ENCODE data around the gene OLFML2B. TPM values are rescaled to one million over a fixed set of nuclear protein-coding genes. Genes with fewer than 3 reads are reported as not detected.

OLFML2B gene
- total and polyA plus RNA-seq, 2 of the 13 experiments (the other 11 are each of a cell fraction or from before 2014, with no cell fraction given): not detected

DNA sequence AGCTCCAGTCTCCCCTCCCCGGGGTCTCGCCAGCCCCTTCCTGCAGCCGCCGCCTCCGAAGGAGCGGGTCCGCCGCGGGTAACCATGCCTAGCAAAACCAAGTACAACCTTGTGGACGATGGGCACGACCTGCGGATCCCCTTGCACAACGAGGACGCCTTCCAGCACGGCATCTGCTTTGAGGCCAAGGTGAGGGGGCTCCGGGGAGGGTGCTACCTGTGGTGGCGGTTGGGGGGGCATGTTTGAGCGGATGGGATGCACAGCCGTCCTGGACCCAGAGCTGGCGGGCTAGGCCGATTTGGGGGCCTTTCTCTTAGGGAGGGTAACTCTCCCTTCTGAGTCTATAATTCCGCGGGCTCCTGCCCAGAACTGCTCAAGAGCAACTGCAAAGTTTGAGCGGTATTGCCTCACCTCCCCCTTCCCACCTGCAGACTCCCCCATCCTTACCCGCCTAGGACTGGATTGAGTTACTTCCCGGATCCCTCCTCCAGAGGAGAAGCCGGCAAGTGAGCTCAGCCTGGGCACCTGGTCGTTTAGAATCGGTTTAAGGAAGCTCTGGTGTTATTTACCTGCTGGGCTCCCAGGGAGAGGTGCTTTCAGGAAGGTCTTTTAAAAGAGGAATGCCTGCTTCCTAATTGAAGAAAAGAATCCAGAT, 46.6 kb upstream of the OLFML2B start (continued):
- TF ChIP-seq, protein P1, sequence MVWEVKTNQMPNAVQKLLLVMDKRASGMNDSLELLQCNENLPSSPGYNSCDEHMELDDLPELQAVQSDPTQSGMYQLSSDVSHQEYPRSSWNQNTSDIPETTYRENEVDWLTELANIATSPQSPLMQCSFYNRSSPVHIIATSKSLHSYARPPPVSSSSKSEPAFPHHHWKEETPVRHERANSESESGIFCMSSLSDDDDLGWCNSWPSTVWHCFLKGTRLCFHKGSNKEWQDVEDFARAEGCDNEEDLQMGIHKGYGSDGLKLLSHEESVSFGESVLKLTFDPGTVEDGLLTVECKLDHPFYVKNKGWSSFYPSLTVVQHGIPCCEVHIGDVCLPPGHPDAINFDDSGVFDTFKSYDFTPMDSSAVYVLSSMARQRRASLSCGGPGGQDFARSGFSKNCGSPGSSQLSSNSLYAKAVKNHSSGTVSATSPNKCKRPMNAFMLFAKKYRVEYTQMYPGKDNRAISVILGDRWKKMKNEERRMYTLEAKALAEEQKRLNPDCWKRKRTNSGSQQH (CRISPR knock-in tag; IDR thresholded peaks at IDR 0.05; ENCODE audit: low read depth): no peak
- 0 out of 2 replicates have a peak, but pooled peaks have one; percentile 4 for TF ChIP-seq SAP130 (CRISPR knock-in tag; IDR thresholded peaks at IDR 0.05; ENCODE audit: low read depth)
- TF ChIP-seq, protein P2, sequence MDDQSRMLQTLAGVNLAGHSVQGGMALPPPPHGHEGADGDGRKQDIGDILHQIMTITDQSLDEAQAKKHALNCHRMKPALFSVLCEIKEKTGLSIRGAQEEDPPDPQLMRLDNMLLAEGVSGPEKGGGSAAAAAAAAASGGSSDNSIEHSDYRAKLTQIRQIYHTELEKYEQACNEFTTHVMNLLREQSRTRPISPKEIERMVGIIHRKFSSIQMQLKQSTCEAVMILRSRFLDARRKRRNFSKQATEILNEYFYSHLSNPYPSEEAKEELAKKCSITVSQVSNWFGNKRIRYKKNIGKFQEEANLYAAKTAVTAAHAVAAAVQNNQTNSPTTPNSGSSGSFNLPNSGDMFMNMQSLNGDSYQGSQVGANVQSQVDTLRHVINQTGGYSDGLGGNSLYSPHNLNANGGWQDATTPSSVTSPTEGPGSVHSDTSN (CRISPR knock-in tag; IDR thresholded peaks at IDR 0.05; ENCODE audit: borderline replicate concordance): no peak
- no peak for TF ChIP-seq MAFG (CRISPR knock-in tag; IDR thresholded peaks at IDR 0.05)
- no peak for TF ChIP-seq SATB2 (CRISPR knock-in tag; IDR thresholded peaks at IDR 0.05)
- peak; percentile 87 for TF ChIP-seq ZNF235 (CRISPR knock-in tag; IDR thresholded peaks at IDR 0.05; ENCODE audit: borderline replicate concordance)
- TF ChIP-seq ZNF343 (CRISPR knock-in tag; IDR thresholded peaks at IDR 0.05): no peak
- no peak for TF ChIP-seq SNAI1 (CRISPR knock-in tag; IDR thresholded peaks at IDR 0.05; ENCODE audit: borderline replicate concordance)
- TF ChIP-seq MTF2 (CRISPR knock-in tag; IDR thresholded peaks at IDR 0.05; ENCODE audit: borderline replicate concordance): no peak
- TF ChIP-seq REXO4 (CRISPR knock-in tag; IDR thresholded peaks at IDR 0.05; ENCODE audit: borderline replicate concordance): no peak
- TF ChIP-seq ZC3H13 (CRISPR knock-in tag; IDR thresholded peaks at IDR 0.05): no peak
- no peak for TF ChIP-seq TCF7 (IDR thresholded peaks at IDR 0.05; ENCODE audit: low read depth)
- no peak for TF ChIP-seq ASH2L (IDR thresholded peaks at IDR 0.05; ENCODE audit: insufficient read length, low read depth, low read length)
- TF ChIP-seq FOXO1 (CRISPR knock-in tag; IDR thresholded peaks at IDR 0.05): no peak
- no peak for TF ChIP-seq DPF2 (CRISPR knock-in tag; IDR thresholded peaks at IDR 0.05; ENCODE audit: borderline replicate concordance, low read depth)
- 0 out of 2 replicates have a peak, but pooled peaks have one; percentile 30 for TF ChIP-seq KDM5A (IDR thresholded peaks at IDR 0.05; ENCODE audit: borderline replicate concordance, low read length)
- TF ChIP-seq, protein P3, sequence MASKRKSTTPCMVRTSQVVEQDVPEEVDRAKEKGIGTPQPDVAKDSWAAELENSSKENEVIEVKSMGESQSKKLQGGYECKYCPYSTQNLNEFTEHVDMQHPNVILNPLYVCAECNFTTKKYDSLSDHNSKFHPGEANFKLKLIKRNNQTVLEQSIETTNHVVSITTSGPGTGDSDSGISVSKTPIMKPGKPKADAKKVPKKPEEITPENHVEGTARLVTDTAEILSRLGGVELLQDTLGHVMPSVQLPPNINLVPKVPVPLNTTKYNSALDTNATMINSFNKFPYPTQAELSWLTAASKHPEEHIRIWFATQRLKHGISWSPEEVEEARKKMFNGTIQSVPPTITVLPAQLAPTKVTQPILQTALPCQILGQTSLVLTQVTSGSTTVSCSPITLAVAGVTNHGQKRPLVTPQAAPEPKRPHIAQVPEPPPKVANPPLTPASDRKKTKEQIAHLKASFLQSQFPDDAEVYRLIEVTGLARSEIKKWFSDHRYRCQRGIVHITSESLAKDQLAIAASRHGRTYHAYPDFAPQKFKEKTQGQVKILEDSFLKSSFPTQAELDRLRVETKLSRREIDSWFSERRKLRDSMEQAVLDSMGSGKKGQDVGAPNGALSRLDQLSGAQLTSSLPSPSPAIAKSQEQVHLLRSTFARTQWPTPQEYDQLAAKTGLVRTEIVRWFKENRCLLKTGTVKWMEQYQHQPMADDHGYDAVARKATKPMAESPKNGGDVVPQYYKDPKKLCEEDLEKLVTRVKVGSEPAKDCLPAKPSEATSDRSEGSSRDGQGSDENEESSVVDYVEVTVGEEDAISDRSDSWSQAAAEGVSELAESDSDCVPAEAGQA (IDR thresholded peaks at IDR 0.05; ENCODE audit: low read depth): no peak
- TF ChIP-seq, protein P3 (CRISPR knock-in tag; IDR thresholded peaks at IDR 0.05; ENCODE audit: borderline replicate concordance): no peak
- TF ChIP-seq HDAC1 (CRISPR knock-in tag; IDR thresholded peaks at IDR 0.05): 0 out of 2 replicates have a peak, but pooled peaks have one; percentile 3
- no peak for TF ChIP-seq HNRNPLL (IDR thresholded peaks at IDR 0.05; ENCODE audit: low read depth, low read length, poor library complexity, severe bottlenecking)
